GM23338 (cell line): Measurements from ENCODE around the gene NEK2. TPM values are rescaled to one million over a fixed set of nuclear protein-coding genes. Genes with fewer than 3 reads are reported as not detected.

ENCODE experiments used
- ATAC-seq: fragments of 200-7000 bp; cut with Tn5 transposase; 3 replicates; pipeline ENCODE4 v1.9.1; 2020
- DNase-seq: peaks from one replicate; pipeline ENCODE4 v3.0.0-alpha.2; 2015; ENCODE audit warnings: low spot score
- H2AFZ ChIP-seq: fragments of 200-600 bp; sonication (generic); 2 replicates; pipeline ENCODE4 v1.8.0; 2016; ENCODE audit warnings: antibody characterized with exemption, mild to moderate bottlenecking, moderate library complexity
- H3F3A ChIP-seq: fragments of 200-600 bp; sonication (generic); replicated peaks from 2 replicates; pipeline ENCODE4 v1.8.0; 2017; ENCODE audit warnings: antibody characterized with exemption, mixed run types, low read depth
- H3K27ac ChIP-seq: fragments of 200-600 bp; sonication (generic); 2 replicates; pipeline ENCODE4 v1.6.1; 2016; ENCODE audit warnings: low read depth
- H3K27me3 ChIP-seq: fragments of 200-600 bp; sonication (generic); 2 replicates; pipeline ENCODE4 v1.8.0; 2016; ENCODE audit warnings: mild to moderate bottlenecking, mixed run types, moderate library complexity; ENCODE audit not compliant: insufficient read depth
- H3K36me3 ChIP-seq: fragments of 200-600 bp; sonication (generic); 2 replicates; pipeline ENCODE4 v1.8.0; 2016; ENCODE audit warnings: mild to moderate bottlenecking; ENCODE audit not compliant: insufficient read depth
- H3K4me1 ChIP-seq: fragments of 200-600 bp; sonication (generic); 2 replicates; pipeline ENCODE4 v1.8.0; 2016; ENCODE audit warnings: mild to moderate bottlenecking, moderate library complexity; ENCODE audit not compliant: insufficient read depth
- H3K4me2 ChIP-seq: fragments of 200-600 bp; sonication (generic); 2 replicates; pipeline ENCODE4 v1.7.1; 2017; ENCODE audit warnings: mixed run types
- H3K4me3 ChIP-seq: fragments of 200-600 bp; sonication (generic); 2 replicates; pipeline ENCODE4 v1.6.1; 2016; ENCODE audit warnings: mixed run types
- H3K79me2 ChIP-seq: fragments of 200-600 bp; sonication (generic); replicated peaks from 2 replicates; pipeline ENCODE4 v1.8.0; 2017; ENCODE audit warnings: mild to moderate bottlenecking; ENCODE audit not compliant: insufficient read depth
- H3K9me2 ChIP-seq: fragments of 200-600 bp; sonication (generic); 2 replicates; pipeline ENCODE4 v1.8.0; 2017; ENCODE audit not compliant: insufficient read depth
- H4K20me1 ChIP-seq: fragments of 200-600 bp; sonication (generic); replicated peaks from 2 replicates; pipeline ENCODE4 v1.8.0; 2017; ENCODE audit warnings: mild to moderate bottlenecking; ENCODE audit not compliant: insufficient read depth
- H3K27ac Mint-ChIP-seq: 2 replicates; pipeline ENCODE4 v1.8.0; 2020; ENCODE audit warnings: inconsistent platforms, mild to moderate bottlenecking, moderate library complexity, mixed read lengths
- H3K27me3 Mint-ChIP-seq: 3 replicates; pipeline ENCODE4 v1.8.0; 2022; ENCODE audit warnings: low read depth, mild to moderate bottlenecking, moderate library complexity, mixed read lengths, inconsistent platforms; ENCODE audit not compliant: insufficient read depth, poor library complexity
- H3K36me3 Mint-ChIP-seq: 3 replicates; pipeline ENCODE4 v1.8.0; 2021; ENCODE audit warnings: low read depth, mild to moderate bottlenecking, inconsistent platforms, moderate library complexity, mixed read lengths
- H3K4me1 Mint-ChIP-seq: 3 replicates; pipeline ENCODE4 v1.8.0; 2020; ENCODE audit warnings: mild to moderate bottlenecking, inconsistent platforms, mixed read lengths
- H3K4me3 Mint-ChIP-seq: 3 replicates; pipeline ENCODE4 v1.8.0; 2021; ENCODE audit warnings: moderate library complexity, mild to moderate bottlenecking, inconsistent platforms, mixed read lengths
- H3K9me3 Mint-ChIP-seq: 3 replicates; pipeline ENCODE4 v1.8.0; 2020; ENCODE audit warnings: moderate library complexity, mild to moderate bottlenecking, inconsistent platforms, mixed read lengths
- CREB1 ChIP-seq: fragments of 250-450 bp; sonication (Bioruptor Pico); IDR thresholded peaks from 2 replicates; pipeline ENCODE4 v1.5.0; 2020; ENCODE audit warnings: low read depth, mild to moderate bottlenecking, moderate library complexity
- CTCF ChIP-seq, 2 experiments: fragments of 200-600 bp in 1 of 2; sonication (generic) in 1 of 2; conservative IDR thresholded peaks; 2 replicates each; pipeline versions ENCODE4 v1.5.1 to v1.6.1; 2016 to 2017; ENCODE audit warnings: antibody characterized with exemption in 2 of 2, low read depth in 2 of 2, mild to moderate bottlenecking in 2 of 2, moderate library complexity in 1 of 2
- ETS1 ChIP-seq: IDR thresholded peaks from 2 replicates; pipeline ENCODE4 v1.6.1; 2016; ENCODE audit warnings: antibody characterized with exemption
- EZH2 ChIP-seq: fragments of 200-600 bp; sonication (generic); IDR thresholded peaks from one replicate; pipeline ENCODE4 v1.8.0; 2017; ENCODE audit warnings: antibody characterized with exemption, mild to moderate bottlenecking, low read depth; ENCODE audit not compliant: unreplicated experiment
- EZH2phosphoT487 ChIP-seq: fragments of 200-600 bp; sonication (generic); IDR thresholded peaks from one replicate; pipeline ENCODE4 v1.8.1; 2018; ENCODE audit warnings: antibody characterized with exemption; ENCODE audit not compliant: unreplicated experiment
- JUNB ChIP-seq: IDR thresholded peaks from one replicate; pipeline ENCODE4 v1.6.1; 2016; ENCODE audit warnings: antibody characterized with exemption; ENCODE audit not compliant: unreplicated experiment
- NANOG ChIP-seq: IDR thresholded peaks from 2 replicates; pipeline ENCODE4 v1.6.1; 2016; ENCODE audit warnings: antibody characterized with exemption, borderline replicate concordance
- POLR2AphosphoS5 ChIP-seq: IDR thresholded peaks from 2 replicates; pipeline ENCODE4 v1.6.1; 2016; ENCODE audit warnings: antibody characterized with exemption, low read depth
- REST ChIP-seq: IDR thresholded peaks from one replicate; pipeline ENCODE4 v1.6.1; 2018; ENCODE audit warnings: antibody characterized with exemption; ENCODE audit not compliant: unreplicated experiment
- STAT1 ChIP-seq: IDR thresholded peaks from one replicate; pipeline ENCODE4 v1.6.1; 2016; ENCODE audit warnings: antibody characterized with exemption; ENCODE audit not compliant: unreplicated experiment
- ZNF114 ChIP-seq: fragments of 250-450 bp; sonication (Bioruptor Pico); IDR thresholded peaks from 2 replicates; pipeline ENCODE4 v1.5.0; 2020; ENCODE audit warnings: mild to moderate bottlenecking, moderate library complexity
- ZNF331 ChIP-seq: fragments of 250-450 bp; sonication (Bioruptor Pico); IDR thresholded peaks from 2 replicates; pipeline ENCODE4 v1.5.0; 2020; ENCODE audit warnings: low read depth, mild to moderate bottlenecking, moderate library complexity
- ZNF462 ChIP-seq: fragments of 250-450 bp; sonication (Bioruptor Pico); IDR thresholded peaks from 2 replicates; pipeline ENCODE4 v1.5.0; 2020; ENCODE audit warnings: mild to moderate bottlenecking, moderate library complexity
- polyA plus RNA-seq: library from polyadenylated mRNA; unstranded; fragments of >200 nt; fragmentation: Nextera tagmentation; extraction: Ambion mirVana; gene quantifications from 2 replicates; pipeline ENCODE4 v1.2.1, GENCODE V29; 2016
- total RNA-seq: library from RNA; depleted of rRNA; stranded (reverse); fragments of >200 nt; shearing (Covaris generic); gene quantifications from 2 replicates; pipeline ENCODE4 v1.2.3, GENCODE V29; 2014

Gene NEK2
- total and polyA plus RNA-seq, 2 experiments from 2014 or later: 17.0 to 24.9 TPM

- Mint-ChIP-seq H3K27ac (no peak overlapping the region), H3K4me1 (peaks cover 4% of the 10 kb centered on the region; the same call in 2 of the 3 replicates), H3K27me3 (peaks cover 10% of the 10 kb centered on the region), H3K4me3 (no peak overlapping the region), H3K36me3 (no peaks in the 10 kb centered on the region), H3K9me3 (no peaks in the 10 kb centered on the region; the same call in 2 of the 3 replicates)
- DNase-seq: no peak
- no peak for ATAC-seq
- no peaks in the 10 kb centered on the region for H3K36me3 ChIP-seq
- no peak overlapping the region for H3K4me3 ChIP-seq
- H3K27ac ChIP-seq: no peak overlapping the region
- no peaks in the 10 kb centered on the region for H3K79me2 ChIP-seq
- no peak overlapping the region for H2AFZ ChIP-seq
- no peaks in the 10 kb centered on the region for H4K20me1 ChIP-seq
- no peaks in the 10 kb centered on the region for H3F3A ChIP-seq
- H3K4me2 ChIP-seq: no peak overlapping the region
- no peaks in the 10 kb centered on the region for H3K9me2 ChIP-seq
- no peaks in the 10 kb centered on the region for H3K27me3 ChIP-seq
- no peak for TF ChIP-seq JUNB
- no peak for TF ChIP-seq ZNF114
- no peak for TF ChIP-seq EZH2
- TF ChIP-seq STAT1: no peak
- no peak for TF ChIP-seq CTCF (conservative IDR thresholded peaks at IDR 0.05; ENCODE audit: low read depth in 2 of 2)
- no peak for TF ChIP-seq EZH2phosphoT487
- no peak for TF ChIP-seq ZNF331 (CRISPR knock-in tag)
- no peak for TF ChIP-seq POLR2AphosphoS5
- no peak for TF ChIP-seq CREB1 (CRISPR knock-in tag)
- no peak for TF ChIP-seq ZNF462
- no peak for TF ChIP-seq ETS1
- no peak for TF ChIP-seq NANOG
- no peak for TF ChIP-seq REST
- no peaks in the 10 kb centered on the region for H3K4me1 ChIP-seq
Measured at GRCh38 chr1:211646566-211646965, 28.9 kb downstream of the NEK2 start.
